ENCODE data around the gene EFNA1.
A peak's percentile ranks its signal among the peaks of the same experiment; 100 is the strongest.

EFNA1 gene

DNA sequence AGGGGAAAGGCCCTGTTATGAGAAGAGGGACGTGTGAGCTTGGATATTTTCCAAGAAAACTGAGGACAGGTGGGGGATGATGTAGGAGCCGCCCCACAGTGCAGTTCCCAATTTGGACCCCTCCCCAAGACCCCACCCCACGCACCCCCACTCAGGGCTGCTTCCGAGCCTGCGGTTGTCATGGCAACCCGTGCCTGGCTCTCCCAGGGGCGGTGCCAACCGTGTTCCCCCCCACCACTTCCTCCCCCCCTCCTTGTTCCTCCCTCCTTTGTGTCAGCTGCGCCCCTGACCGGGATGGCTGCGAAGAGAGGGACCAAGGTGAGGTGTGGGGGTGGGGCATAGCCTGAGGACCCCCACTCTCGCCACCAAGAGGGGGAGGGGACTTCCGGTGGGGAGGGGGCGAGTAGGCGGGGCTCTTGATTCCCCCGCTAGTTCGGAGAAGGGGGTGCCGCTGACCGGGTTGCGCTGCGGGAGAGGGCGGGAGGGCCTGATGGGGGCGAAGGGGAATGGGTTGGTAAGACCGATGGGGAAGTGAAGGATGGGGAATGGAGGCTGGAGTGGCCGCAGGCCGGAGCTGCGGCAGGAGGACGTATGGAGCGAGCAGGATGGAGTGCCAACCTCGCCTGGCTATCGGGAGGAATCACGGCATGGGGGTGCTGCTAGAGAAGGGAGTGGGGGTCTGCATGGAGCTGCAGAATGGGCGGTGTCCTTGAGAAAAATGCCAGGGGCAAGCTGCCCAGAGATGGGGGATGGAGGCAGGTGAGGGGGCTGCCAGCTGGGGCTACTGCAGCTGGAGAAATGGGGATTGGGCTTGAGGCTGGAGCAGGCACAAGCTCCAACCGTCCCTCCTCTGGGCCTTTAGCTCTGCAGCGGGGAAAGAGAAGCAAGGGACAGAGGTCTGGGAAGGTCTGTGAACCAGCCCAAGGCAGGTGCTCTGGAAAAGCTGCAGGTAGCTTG, 46.9 kb downstream of the EFNA1 start:
- TF ChIP-seq, protein P1, sequence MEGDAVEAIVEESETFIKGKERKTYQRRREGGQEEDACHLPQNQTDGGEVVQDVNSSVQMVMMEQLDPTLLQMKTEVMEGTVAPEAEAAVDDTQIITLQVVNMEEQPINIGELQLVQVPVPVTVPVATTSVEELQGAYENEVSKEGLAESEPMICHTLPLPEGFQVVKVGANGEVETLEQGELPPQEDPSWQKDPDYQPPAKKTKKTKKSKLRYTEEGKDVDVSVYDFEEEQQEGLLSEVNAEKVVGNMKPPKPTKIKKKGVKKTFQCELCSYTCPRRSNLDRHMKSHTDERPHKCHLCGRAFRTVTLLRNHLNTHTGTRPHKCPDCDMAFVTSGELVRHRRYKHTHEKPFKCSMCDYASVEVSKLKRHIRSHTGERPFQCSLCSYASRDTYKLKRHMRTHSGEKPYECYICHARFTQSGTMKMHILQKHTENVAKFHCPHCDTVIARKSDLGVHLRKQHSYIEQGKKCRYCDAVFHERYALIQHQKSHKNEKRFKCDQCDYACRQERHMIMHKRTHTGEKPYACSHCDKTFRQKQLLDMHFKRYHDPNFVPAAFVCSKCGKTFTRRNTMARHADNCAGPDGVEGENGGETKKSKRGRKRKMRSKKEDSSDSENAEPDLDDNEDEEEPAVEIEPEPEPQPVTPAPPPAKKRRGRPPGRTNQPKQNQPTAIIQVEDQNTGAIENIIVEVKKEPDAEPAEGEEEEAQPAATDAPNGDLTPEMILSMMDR (conservative IDR thresholded peaks at IDR 0.05; ENCODE audit: low read depth, low read length), result no peak
- H3K4me3 ChIP-seq (ENCODE audit: low read length), result peak overlapping the region; percentile 96
- DNase-seq (ENCODE audit: low read depth), result no peak

GRCh38 chr1:155175281-155175926, 47.7 kb downstream of the EFNA1 start:
- no peak for DNase-seq (ENCODE audit: low read depth)
- TF ChIP-seq, protein P1 (conservative IDR thresholded peaks at IDR 0.05; ENCODE audit: low read depth, low read length), result no peak
- peak overlapping the region; percentile 96 for H3K4me3 ChIP-seq (ENCODE audit: low read length)

- DNase-seq (ENCODE audit: low read depth), result no peak
- H3K4me3 ChIP-seq (ENCODE audit: low read length), result no peak overlapping the region
- TF ChIP-seq, protein P1 (conservative IDR thresholded peaks at IDR 0.05; ENCODE audit: low read depth, low read length), result peak; percentile 1
Measured at GRCh38 chr1:155175927-155176371, 48.3 kb downstream of the EFNA1 start.

- no peak for DNase-seq (ENCODE audit: low read depth)
- TF ChIP-seq, protein P1 (conservative IDR thresholded peaks at IDR 0.05; ENCODE audit: low read depth, low read length), result peak; percentile 94
- no peak overlapping the region for H3K4me3 ChIP-seq (ENCODE audit: low read length)
Measured at GRCh38 chr1:155176544-155177071, 48.9 kb downstream of the EFNA1 start.

GRCh38 chr1:155177192-155177917, 49.7 kb downstream of the EFNA1 start:
- TF ChIP-seq, protein P1 (conservative IDR thresholded peaks at IDR 0.05; ENCODE audit: low read depth, low read length), result no peak
- DNase-seq (ENCODE audit: low read depth), result no peak

DNA sequence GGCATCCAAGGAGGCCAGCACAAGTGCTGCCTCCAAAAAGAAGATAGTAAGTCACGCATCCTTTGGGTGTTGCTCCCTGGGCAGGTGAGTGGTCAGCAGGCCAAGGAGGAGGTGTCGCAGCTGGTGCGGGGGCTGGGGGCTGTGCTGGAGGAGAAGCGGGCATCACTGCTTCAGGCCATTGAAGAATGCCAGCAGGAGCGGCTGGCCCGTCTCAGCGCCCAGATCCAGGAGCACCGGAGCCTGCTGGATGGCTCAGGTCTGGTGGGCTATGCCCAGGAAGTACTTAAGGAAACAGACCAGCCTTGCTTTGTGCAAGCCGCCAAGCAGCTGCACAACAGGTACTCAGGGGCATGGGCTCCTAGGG, 50.2 kb downstream of the EFNA1 start:
- no peak for DNase-seq (ENCODE audit: low read depth)
- H3K4me3 ChIP-seq (ENCODE audit: low read length), result no peak overlapping the region
- TF ChIP-seq, protein P1 (conservative IDR thresholded peaks at IDR 0.05; ENCODE audit: low read depth, low read length), result no peak

More at GRCh38 chr1:155177192-155177917, 49.7 kb downstream of the EFNA1 start:
- H3K4me3 ChIP-seq (ENCODE audit: low read length), result no peak overlapping the region
